ENCODE data around the gene BTG2.

BTG2 gene

DNA sequence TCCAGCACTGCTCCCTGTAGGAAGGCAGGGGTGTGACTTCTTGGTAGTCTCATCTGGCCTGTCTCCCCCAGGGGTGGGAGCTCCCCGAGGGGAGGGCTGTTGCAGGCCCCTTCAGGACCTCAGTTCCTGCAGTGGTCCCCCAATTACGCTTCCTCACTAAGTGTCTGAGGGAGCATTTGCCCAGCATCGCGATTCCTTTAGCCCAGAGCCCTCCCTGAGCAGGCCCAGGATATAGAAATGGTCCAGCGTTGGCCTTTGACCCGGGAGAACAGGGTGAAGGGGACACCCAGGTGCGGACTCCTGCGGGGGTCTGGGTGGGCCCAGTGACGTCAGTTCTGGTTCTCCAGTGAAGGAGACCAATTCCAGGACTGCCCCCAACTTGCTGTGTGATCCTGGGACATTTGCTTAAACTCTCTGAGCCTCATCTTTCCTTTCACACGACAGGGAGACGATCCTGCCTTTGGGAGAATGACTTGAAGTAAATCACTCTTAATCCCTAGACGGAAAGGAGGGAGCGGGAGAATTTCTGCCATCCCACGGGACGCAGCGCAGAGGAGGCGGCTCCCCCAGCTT lies 32.6 kb upstream of the BTG2 start:
- Mint-ChIP-seq H3K27me3 (no peaks in the 10 kb centered on the region), H3K36me3 (ENCODE audit: low read depth) (no peaks in the 10 kb centered on the region), H3K27ac (no peak overlapping the region), H3K4me1 (peaks cover 49% of the 10 kb centered on the region), H3K4me3 (no peak overlapping the region), H3K9me3 (no peaks in the 10 kb centered on the region)
- ATAC-seq: no peak
- no peak for DNase-seq

- Mint-ChIP-seq H3K9me3 (no peaks in the 10 kb centered on the region), H3K27me3 (no peaks in the 10 kb centered on the region), H3K36me3 (ENCODE audit: low read depth) (no peaks in the 10 kb centered on the region), H3K4me3 (peak overlapping the region; percentile 67), H3K27ac (peak overlapping the region; percentile 64), H3K4me1 (peaks cover 51% of the 10 kb centered on the region)
- DNase-seq: peak; percentile 96
- peak; percentile 77 for ATAC-seq
Observed at GRCh38 chr1:203273206-203273868, 32.0 kb upstream of the BTG2 start.

DNA sequence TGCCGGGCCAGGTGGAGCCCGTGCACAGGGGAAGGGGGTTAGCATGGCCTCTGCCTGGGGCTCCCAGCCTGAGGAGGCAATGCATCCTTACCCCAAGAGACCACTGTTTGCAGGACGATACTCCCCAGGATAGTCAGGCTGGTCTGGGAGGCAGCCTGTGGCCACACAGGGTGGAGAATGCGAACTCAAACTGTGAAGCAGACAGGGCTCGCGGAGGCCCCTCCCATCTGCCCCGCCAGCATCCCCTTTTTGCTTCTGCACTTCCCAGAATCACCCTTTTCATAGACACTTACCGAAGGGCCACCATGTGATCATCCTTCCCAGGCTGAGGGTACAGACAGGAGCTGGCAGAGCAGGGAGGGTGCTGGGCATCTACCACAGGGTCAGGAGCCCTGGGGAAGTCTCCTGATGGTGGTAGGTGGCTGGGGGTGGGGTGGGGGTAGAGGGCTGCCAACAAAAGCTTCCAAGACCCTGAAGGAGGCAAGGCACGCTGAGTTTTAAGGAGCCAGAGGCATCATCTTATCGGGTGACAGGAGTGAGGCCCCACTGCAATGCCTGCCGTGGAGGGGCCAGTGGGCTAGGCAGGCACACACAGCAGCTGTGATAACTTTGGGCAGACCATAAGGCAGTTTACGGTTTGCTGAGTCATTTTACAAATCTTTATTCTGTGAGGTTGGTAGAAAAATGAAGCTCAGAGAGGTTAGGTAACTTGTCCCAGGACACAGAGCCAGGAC lies 31.3 kb upstream of the BTG2 start:
- H3K4me1 Mint-ChIP-seq: peaks cover 58% of the 10 kb centered on the region
- DNase-seq (no peak), ATAC-seq (no peak)
- H3K27ac Mint-ChIP-seq: peak overlapping the region; percentile 64
- H3K4me3 Mint-ChIP-seq: peak overlapping the region; percentile 67
- H3K36me3 Mint-ChIP-seq (ENCODE audit: low read depth): no peaks in the 10 kb centered on the region
- H3K27me3 Mint-ChIP-seq: no peaks in the 10 kb centered on the region
- no peaks in the 10 kb centered on the region for H3K9me3 Mint-ChIP-seq

DNA sequence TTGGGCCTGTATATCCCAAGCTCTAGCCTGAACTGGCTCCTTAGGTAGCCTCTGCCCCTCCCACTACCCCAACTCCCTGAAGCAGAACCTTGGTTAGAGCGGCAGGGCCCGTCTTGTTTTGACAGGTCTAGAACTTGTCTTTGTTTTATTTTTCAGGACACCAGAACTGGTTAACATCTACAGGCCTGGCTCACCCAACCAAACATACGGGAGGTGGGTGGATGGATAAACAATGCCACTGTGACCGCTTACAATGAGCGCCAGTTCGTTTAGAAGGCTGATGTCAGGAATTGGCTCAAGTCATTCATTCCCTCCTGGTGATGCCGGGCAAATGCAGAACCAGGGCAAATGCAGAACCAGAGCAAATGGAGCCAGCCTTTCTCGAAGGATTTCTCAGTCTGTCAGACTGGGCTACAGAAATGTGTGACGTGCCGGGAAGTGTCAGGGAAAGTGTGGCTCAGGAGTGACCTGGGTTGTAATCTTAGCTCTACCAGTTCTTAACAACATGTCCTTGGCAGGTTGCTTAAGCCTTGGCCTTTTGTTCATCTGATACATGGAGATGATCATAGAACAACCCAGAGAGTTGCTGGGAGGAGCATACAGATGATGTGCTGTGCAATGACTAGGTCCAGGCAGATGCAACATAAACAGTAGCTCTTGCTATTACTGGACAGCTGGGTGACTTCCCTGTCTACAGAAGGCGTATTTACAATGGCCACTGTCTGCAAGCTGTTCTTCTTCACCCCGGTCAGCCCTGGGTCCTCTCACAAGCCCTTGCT lies 30.5 kb upstream of the BTG2 start:
- no peaks in the 10 kb centered on the region for H3K36me3 Mint-ChIP-seq (ENCODE audit: low read depth)
- ATAC-seq (no peak), DNase-seq (no peak)
- H3K9me3 Mint-ChIP-seq: no peaks in the 10 kb centered on the region
- H3K4me3 Mint-ChIP-seq: peak overlapping the region; percentile 32
- no peaks in the 10 kb centered on the region for H3K27me3 Mint-ChIP-seq
- peak overlapping the region; percentile 64 for H3K27ac Mint-ChIP-seq
- H3K4me1 Mint-ChIP-seq: peaks cover 60% of the 10 kb centered on the region

DNA sequence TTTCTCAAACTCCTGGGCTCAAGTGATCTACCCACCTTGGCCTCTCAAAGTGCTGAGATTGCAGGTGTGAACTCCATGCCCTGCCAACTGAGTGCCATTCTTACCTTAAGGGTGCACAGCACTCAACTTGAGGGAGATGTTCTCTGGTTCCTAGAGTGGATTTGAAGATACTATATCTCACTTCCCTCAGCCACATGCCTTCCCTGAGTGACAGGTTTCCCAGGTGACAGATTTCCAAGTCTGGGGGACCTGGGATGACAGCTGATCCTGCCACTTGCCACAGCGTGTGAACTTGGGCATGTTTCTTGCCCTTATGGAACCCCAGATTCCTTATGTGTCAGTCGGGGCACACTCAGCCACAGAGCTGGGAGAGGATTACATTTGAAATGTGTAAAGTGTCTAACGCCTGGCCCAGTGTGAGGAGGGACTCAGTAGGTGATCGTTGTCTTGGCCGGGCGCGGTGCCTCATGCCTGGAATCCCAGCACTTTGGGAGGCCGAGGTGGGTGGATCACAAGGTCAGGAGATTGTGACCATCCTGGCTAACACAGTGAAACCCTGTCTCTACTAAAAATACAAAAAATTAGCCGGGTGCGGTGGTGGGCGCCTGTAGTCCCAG lies 29.6 kb upstream of the BTG2 start:
- H3K36me3 Mint-ChIP-seq (ENCODE audit: low read depth): no peaks in the 10 kb centered on the region
- H3K27me3 Mint-ChIP-seq: no peaks in the 10 kb centered on the region
- H3K27ac Mint-ChIP-seq: no peak overlapping the region
- H3K4me3 Mint-ChIP-seq: no peak overlapping the region
- H3K4me1 Mint-ChIP-seq: peaks cover 65% of the 10 kb centered on the region
- no peak for ATAC-seq
- no peaks in the 10 kb centered on the region for H3K9me3 Mint-ChIP-seq
- no peak for DNase-seq

- Mint-ChIP-seq H3K27ac (peak overlapping the region; percentile 42), H3K4me1 (peaks cover 65% of the 10 kb centered on the region), H3K36me3 (ENCODE audit: low read depth) (no peaks in the 10 kb centered on the region), H3K9me3 (no peaks in the 10 kb centered on the region), H3K4me3 (no peak overlapping the region), H3K27me3 (no peaks in the 10 kb centered on the region)
- ATAC-seq (no peak), DNase-seq (no peak)
Observed at GRCh38 chr1:203276408-203276807, 28.9 kb upstream of the BTG2 start.

DNA sequence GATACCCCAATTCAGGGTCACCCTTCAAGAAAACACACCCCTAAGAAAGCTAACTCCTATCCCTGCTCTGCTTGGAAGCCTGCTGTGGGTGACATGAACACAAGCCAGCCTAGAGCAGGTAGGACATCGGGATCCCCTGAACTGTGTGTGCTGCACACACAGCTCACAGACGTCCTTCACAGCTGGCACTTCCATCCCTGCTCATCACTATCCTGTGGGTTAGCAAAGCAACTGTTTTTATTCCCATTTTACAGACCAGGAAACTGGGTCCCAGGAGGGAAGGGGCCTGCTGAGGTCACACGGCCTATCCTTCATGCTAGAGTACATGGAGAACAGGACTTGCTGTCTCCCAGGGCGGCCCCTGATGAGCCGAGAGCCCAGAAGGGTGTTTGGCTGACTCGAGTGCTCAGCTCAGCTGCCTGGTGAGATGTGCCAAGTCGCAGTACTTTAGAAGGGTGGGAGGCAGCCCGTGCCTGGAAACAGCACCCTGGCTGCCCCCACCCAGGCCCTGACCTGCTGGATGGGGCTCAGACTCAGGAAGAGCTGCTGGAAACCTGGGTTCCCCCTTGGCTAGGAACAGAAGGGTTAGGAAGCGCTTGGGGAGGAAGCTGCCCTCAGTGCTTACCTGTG lies 28.3 kb upstream of the BTG2 start:
- Mint-ChIP-seq H3K36me3 (ENCODE audit: low read depth) (no peaks in the 10 kb centered on the region), H3K4me1 (peaks cover 66% of the 10 kb centered on the region), H3K27ac (peak overlapping the region; percentile 26), H3K9me3 (no peaks in the 10 kb centered on the region), H3K27me3 (no peaks in the 10 kb centered on the region), H3K4me3 (peak overlapping the region; percentile 20)
- DNase-seq: no peak
- ATAC-seq: no peak

DNA sequence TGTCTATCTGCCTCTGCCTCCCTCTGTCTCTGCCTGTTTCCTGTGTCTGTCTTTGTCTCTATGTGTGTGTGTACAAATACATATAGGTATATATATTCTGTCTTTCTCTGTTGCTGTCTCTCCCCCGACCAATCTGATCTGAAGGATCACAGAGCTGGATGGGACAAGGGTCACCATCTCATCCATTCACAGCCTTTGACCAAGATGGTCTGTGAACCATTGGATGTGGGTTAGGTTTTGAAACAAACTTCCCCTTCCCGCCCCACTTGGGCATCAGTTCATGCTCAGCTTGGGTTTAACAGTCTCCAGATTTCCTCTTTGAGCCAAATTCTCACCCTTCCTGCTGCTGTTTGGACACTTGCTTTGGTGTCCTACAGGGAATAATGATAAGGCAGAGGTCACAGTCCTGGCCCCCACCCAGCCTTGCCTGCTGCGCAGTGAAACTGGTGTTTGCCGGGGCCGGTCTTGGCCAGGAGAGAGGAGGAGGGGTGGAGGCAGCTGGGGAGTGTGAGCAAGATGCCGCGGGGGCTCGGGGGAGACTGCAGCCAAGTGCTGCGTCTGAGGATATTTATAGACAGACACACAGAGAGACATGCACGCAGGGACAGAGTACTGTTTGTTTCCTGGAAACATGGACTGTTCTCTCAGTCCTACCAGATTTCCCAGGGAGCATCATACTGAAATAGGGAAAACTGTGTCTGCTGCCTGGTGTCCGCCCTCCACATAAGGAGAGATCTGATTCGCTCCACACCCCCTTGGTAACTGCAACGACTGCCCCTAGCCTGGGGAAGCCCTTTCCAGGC lies 27.0 kb upstream of the BTG2 start:
- no peaks in the 10 kb centered on the region for H3K27me3 Mint-ChIP-seq
- DNase-seq (no peak), ATAC-seq (no peak)
- peak overlapping the region; percentile 25 for H3K4me3 Mint-ChIP-seq
- H3K27ac Mint-ChIP-seq: peak overlapping the region; percentile 26
- no peaks in the 10 kb centered on the region for H3K36me3 Mint-ChIP-seq (ENCODE audit: low read depth)
- no peaks in the 10 kb centered on the region for H3K9me3 Mint-ChIP-seq
- peaks cover 76% of the 10 kb centered on the region for H3K4me1 Mint-ChIP-seq

- Mint-ChIP-seq H3K4me1 (peaks cover 69% of the 10 kb centered on the region), H3K4me3 (no peak overlapping the region), H3K9me3 (no peaks in the 10 kb centered on the region), H3K36me3 (ENCODE audit: low read depth) (no peaks in the 10 kb centered on the region), H3K27me3 (no peaks in the 10 kb centered on the region), H3K27ac (peak overlapping the region; percentile 26)
- ATAC-seq (no peak), DNase-seq (no peak)
Observed at GRCh38 chr1:203278885-203279406, 26.4 kb upstream of the BTG2 start.

DNA sequence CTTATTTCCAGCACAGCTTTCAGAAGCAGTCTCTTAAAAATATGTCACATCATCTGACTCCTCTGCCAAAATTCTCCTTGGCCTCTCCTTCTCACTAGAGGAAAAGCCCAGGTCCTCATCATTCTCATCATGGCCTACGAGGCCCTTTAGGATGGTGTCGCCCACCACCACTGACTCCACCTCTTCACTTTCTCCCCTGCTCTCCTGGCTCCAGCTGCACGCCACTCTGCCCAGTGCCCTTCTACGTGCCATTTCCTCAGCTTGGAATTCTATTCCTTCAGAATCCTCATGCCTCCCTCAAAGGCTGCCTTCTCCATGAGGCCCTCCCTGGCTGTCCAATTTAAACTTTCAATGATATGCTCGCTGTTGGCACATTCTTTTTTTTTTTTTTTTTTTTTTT lies 25.3 kb upstream of the BTG2 start:
- H3K4me3 Mint-ChIP-seq: no peak overlapping the region
- ATAC-seq (no peak), DNase-seq (no peak)
- no peaks in the 10 kb centered on the region for H3K27me3 Mint-ChIP-seq
- H3K27ac Mint-ChIP-seq: peak overlapping the region; percentile 0
- H3K4me1 Mint-ChIP-seq: peaks cover 60% of the 10 kb centered on the region
- H3K36me3 Mint-ChIP-seq (ENCODE audit: low read depth): no peaks in the 10 kb centered on the region
- no peaks in the 10 kb centered on the region for H3K9me3 Mint-ChIP-seq

DNA sequence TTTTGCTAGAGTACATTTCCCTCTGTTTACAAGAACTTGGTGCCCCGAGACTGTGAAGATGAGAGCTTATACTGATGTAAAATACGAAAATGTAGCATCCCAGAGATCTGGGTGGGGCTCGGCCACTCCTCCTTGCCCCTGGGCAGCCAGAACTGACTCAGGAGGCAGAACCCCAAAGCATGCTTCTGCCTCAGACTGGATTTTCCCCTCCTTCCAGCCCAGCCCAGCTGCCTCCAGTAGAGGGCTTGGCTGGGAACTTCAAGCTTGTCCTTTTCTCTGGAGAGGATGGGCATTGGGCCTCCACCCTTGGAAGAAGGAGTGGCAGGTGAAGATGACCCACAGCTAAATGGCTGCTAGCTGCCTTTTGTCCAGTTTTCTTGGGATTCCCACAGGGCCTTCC lies 24.3 kb upstream of the BTG2 start:
- Mint-ChIP-seq H3K27me3 (no peaks in the 10 kb centered on the region), H3K4me3 (no peak overlapping the region), H3K9me3 (no peaks in the 10 kb centered on the region), H3K4me1 (peaks cover 62% of the 10 kb centered on the region), H3K27ac (no peak overlapping the region), H3K36me3 (ENCODE audit: low read depth) (no peaks in the 10 kb centered on the region)
- ATAC-seq (no peak), DNase-seq (no peak)

DNA sequence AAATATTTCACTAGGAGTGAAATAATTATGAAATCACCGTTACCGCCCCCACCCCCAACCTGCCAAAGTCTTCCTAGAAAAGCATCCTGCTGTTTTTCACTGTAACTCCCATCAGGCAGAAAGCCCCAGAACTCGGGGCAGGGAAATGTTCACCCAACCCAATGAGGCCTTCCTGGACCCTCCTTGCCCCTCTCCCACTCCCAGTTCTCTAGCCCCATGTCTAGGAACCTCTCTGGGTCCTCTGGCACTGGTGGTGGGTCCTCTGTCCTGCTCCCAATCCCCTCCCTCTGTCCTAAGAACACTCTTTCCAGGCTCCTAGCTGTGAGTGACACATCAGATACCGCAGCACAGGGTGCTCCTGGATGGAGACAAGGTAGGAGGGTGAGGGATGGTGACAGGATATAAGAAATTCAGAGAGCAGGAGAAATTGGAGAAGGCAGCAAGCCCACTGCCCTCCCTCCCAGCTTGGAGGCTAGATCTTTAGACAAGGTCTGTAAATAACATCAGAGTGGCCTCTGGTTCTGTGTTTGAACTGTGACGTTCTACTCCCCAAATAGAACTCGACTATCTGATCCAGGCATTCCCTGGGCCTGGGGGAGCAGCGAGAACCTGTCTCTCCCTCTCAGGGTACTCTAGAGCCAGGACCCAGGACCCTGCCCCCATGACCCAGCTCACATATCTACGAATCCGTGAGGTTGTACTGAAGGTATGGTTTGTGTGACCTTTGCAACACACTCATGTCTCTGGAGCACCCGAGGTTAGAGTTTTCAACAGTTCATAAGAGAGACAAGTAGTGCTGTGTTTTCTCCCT lies 23.3 kb upstream of the BTG2 start:
- Mint-ChIP-seq H3K9me3 (no peaks in the 10 kb centered on the region), H3K27ac (peak overlapping the region; percentile 46), H3K4me1 (peaks cover 64% of the 10 kb centered on the region), H3K4me3 (no peak overlapping the region), H3K36me3 (ENCODE audit: low read depth) (no peaks in the 10 kb centered on the region), H3K27me3 (no peaks in the 10 kb centered on the region)
- DNase-seq: no peak
- no peak for ATAC-seq

All from activated naive CD8-positive, alpha-beta T cell treated with anti-CD3 and anti-CD28 coated beads, Interleukin-2, amount 50 U/mL, for 24 hours (primary cell).